ENCODE results near the gene C1orf53.

GRCh38 chr1:197937892-197938291 lies 35.5 kb downstream of the C1orf53 start:
- TF ChIP-seq EZH2phosphoT487 (IDR thresholded peaks at IDR 0.05; ENCODE audit: borderline replicate concordance, low read depth) (no peak), POLR2AphosphoS5 (IDR thresholded peaks at IDR 0.05; ENCODE audit: low read depth, low read length) (no peak), EP300 (IDR thresholded peaks at IDR 0.05; ENCODE audit: borderline replicate concordance in 1 of 2, low read depth in 1 of 2, low read length in 1 of 2) (no peak), SIN3A (IDR thresholded peaks at IDR 0.05; ENCODE audit: borderline replicate concordance, low read depth, low read length) (no peak), GABPA (IDR thresholded peaks at IDR 0.05; ENCODE audit: low read depth) (no peak), USF2 (IDR thresholded peaks at IDR 0.05; ENCODE audit: borderline replicate concordance, low read depth, low read length) (no peak)
- TF ChIP-seq, protein P1, sequence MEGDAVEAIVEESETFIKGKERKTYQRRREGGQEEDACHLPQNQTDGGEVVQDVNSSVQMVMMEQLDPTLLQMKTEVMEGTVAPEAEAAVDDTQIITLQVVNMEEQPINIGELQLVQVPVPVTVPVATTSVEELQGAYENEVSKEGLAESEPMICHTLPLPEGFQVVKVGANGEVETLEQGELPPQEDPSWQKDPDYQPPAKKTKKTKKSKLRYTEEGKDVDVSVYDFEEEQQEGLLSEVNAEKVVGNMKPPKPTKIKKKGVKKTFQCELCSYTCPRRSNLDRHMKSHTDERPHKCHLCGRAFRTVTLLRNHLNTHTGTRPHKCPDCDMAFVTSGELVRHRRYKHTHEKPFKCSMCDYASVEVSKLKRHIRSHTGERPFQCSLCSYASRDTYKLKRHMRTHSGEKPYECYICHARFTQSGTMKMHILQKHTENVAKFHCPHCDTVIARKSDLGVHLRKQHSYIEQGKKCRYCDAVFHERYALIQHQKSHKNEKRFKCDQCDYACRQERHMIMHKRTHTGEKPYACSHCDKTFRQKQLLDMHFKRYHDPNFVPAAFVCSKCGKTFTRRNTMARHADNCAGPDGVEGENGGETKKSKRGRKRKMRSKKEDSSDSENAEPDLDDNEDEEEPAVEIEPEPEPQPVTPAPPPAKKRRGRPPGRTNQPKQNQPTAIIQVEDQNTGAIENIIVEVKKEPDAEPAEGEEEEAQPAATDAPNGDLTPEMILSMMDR (IDR thresholded peaks at IDR 0.05), result no peak
